Right ventricle myocardium inferior (tissue), 1 donor: ENCODE results near the gene S100B. TPM values are rescaled to one million over a fixed set of nuclear protein-coding genes. Genes with fewer than 3 reads are reported as not detected.

Experiments
- ATAC-seq: fragments of 200-7000 bp; cut with Tn5 transposase; one replicate; pipeline ENCODE4 v1.9.1; 2020; ENCODE audit warnings: mild to moderate bottlenecking, moderate library complexity
- DNase-seq: peaks from one replicate; pipeline ENCODE4 v3.0.0; 2021; ENCODE audit errors: missing footprints
- intact Hi-C: fragments of 100-400 bp; cut with DNase I; formaldehyde crosslinking; loops from one replicate; pipeline ENCODE4 v1.11.0; 2022
- long read RNA-seq: library from polyadenylated mRNA; unstranded; transcript quantifications from one replicate; pipeline ENCODE4 v2.0.0, GENCODE V29; 2021
- total RNA-seq: library from RNA; stranded (reverse); fragmentation: NEBNext Ultra II Directional; extraction: Animal tissue kit (Norgen Biotek cat#: 25700); gene quantifications from one replicate; pipeline ENCODE4 v1.2.1, GENCODE V29; 2021
- donor health status: DM: no; HTN: yes; CAD: no; lungs with severe emphysema.

The S100B gene
- total RNA-seq = 8.3 TPM
- long read RNA-seq, partial matches to known transcripts = 0 of 3 reads
- long read RNA-seq, other reads (novel, unspliced or antisense) = 0 of 3 reads

DNA sequence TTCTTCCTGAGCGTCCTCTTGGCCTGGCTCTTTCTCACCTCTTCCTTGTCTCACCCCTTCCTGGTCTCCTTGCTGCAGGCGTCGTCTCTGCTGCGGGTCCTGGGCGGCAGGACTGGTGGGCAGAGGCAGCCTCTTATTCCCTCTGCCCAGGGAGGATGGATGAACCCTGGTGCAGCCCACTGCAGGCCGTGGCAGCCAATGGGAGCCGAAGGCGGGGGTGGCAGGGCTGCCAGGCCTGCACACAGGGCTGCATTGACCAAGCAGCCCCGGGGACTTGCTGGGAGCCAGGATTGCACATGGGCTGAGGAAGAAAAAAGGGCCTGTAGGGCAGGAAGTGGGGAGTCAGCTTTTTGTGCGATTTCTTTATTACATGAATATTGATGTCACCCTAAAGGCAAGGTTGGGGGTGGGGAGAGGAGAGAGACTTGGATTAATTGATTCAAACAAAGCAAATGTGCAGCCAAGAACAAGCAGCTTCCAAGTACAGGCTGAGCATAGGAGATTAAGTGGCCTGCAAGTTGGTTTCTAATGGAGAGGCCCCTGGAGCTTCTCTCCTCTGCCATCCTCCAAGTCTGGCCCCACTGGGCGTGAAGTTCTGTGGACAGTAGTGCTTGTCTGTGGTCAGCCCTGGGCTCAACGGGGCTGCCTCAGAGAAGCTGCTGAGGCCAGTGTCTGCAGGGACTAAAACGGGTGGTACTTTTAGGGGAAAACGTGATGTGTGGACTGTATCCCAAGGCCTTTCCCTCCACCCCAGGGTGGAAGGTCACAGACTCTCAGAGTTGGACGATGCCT lies at the start of gene S100B:
S100B (minus strand) TSS at position 108 of the 792 bp plus-strand sequence. CDS start 2,667 bp downstream, outside the sequence.
- peak; percentile 51 for ATAC-seq
- intact Hi-C loops = no loop called here
- DNase-seq = no peak

DNA sequence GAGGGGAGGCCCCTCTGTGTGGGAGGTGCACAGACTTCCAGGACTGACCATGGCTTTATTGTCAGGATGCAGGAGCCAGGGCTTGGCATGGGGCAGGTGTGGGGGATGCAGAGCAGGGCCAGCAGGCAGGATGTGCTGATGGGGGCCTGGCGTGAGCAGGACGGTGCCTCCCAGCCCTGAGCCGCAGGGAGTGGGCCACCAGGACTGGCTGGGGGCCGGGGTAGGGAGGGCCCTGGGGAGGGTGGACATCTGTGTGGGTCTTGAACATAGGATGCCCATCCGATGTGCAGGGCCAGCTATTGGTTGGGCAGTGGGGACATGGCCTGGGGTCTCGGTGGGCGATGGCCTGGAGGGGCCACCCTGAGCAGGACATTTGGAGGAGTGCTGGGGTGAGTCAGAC lies 46.2 kb upstream of the S100B start:
- peak; percentile 34 for ATAC-seq

DNA sequence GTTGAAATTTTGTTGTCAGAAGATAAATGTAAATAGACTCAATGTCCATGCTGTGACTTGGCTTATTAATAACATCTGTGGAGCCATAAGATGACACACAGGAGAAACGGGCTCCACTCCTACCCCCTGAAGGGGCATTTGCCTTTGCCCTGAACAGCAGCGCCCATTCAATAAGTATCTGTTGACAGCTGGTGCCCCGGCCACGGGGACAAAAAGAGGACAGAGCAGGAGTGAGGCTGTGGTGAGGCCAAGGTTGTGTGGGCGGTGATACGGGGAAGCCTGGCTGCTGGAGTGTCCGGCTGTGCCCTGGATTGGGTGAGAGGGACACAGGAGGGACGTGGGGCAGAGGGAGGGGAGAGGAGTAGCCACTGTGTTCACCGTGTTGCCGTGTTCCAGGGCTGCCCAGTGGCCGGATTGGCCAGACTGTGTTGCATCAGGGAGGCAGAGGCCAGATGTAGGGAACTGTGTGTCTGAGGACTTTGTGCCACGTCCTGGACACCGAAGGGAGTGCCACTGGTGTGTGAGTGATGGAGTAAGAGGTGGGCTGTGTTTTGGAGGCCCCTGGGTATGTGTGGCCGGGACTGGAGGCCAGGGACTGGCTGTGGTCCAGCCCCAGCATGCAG lies 45.7 kb upstream of the S100B start:
- intact Hi-C loops = no loop called here
- DNase-seq = peak; percentile 71
- ATAC-seq = peak; percentile 83

More for the DNA sequence above, 46.2 kb upstream of the S100B start:
- intact Hi-C loops = no loop called here
- no peak for DNase-seq

DNA sequence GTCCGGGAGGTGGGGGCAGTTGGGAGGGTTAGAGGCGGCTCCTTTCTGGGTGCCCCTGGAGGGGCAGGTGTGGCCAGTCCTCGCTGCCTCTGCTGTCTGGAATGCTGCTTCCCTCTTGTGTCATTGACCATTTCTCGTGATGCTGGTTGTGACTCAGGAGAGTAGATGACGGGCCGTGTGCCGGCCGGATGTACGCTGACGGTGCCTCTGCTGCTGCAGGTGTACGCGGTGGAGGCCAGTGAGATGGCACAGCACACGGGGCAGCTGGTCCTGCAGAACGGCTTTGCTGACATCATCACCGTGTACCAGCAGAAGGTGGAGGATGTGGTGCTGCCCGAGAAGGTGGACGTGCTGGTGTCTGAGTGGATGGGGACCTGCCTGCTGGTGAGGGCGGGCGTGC lies 44.5 kb upstream of the S100B start:
- no peak for DNase-seq
- ATAC-seq = no peak
- intact Hi-C loops = no loop called here

DNA sequence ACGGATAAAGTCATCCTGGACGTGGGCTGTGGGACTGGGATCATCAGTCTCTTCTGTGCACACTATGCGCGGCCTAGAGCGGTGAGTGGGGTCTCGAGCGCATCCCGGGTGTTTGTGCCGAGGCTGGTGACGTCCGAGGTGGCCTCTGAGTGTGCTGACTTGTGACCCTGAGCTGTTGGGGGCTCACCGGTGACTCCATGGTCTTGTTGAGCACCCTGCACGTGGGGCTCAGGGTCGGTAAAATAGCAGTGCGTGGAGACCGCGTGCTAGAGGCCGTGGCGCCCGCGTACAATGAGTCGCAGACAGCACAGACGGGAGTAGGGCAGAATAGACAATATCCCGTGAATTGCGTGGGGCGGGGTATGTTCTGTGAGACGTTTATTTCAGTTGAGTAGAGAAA lies 43.7 kb upstream of the S100B start:
- no peak for DNase-seq
- ATAC-seq = no peak
- intact Hi-C loops = no loop called here

DNA sequence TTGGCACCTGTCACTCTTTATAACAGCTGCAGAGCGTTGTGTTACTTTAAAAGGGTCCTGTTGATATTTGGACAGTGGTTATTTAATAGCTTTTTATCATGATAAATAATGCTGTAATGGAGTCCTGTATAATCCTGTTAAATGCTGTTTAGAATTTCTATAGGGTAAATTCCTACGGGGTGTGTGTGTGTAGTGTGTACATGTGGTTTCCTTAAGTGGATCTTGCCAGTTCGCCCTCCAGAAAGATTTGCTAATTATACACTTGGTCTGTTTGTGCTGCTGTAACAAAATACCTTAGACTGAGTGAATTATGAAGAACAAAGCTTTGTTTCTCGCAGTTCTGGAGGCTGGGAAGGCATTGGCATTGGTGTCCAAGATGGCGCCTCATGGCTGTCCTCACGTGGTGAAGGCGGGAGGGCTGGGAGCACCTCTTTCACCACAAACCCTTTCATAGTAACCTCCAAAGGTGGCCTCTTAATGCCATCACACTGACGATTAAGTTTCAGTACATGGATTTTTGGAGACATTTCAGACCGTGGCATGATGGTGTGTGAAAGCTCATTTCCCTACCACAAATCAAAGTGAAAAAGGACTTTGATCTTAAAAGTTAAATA lies 41.8 kb upstream of the S100B start:
- intact Hi-C loops = no loop called here
- DNase-seq = no peak
- ATAC-seq = no peak

DNA sequence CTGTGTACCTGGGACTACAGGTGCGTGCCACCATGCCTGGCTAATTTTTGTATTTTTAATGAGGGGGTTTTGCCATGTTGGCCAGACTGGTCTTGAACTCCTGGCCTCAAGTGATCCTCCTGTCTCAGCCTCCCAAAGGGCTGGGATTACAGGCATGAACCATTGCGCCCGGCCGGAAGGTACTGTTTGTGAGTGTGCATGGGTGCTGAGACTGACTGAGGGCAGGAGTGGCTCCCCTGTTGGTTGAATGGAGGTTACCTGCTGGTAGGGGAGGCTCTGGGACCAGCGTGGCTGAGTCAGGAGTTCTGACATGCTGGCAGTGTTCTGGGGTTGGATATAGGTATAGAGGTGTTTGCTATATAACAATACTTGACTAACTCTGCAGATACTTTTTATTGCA lies 41.0 kb upstream of the S100B start:
- intact Hi-C loops = no loop called here
- no peak for ATAC-seq
- no peak for DNase-seq

DNA sequence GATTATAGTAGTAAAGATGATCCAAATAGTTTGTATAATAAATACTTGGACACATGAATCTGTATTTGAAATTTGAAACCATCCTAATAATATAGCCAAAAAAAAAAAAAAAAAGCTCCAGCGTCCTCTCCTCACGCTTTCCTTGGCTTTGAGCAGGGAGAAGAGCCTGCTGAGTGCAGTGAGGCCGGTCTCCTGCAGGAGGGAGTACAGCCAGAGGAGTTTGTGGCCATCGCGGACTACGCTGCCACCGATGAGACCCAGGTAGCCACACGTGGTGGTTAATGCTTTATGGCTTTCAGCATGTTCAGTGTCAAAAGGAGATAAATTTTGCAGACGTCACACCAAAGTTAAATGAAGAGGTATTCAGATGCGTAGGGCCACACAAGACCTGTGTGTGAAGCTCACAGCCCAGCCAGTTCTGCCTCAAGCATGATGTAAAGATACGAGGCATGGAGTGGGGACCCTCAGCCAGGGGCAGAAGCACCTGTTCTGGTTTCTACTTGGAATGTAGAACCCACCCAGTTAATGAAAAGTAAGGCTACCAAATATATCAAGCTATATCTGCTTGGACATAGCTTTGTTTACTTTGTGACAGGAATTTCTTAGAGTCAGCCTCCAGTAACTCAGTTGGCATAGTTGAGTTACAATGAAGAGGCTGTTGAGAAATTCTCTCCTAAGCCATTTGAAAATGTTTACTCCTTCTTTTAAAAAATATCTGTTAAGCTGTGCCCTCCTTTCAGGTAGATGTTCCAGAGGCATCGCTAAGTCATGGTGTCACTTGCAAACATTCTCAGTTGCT lies 38.7 kb upstream of the S100B start:
- DNase-seq = no peak

DNA sequence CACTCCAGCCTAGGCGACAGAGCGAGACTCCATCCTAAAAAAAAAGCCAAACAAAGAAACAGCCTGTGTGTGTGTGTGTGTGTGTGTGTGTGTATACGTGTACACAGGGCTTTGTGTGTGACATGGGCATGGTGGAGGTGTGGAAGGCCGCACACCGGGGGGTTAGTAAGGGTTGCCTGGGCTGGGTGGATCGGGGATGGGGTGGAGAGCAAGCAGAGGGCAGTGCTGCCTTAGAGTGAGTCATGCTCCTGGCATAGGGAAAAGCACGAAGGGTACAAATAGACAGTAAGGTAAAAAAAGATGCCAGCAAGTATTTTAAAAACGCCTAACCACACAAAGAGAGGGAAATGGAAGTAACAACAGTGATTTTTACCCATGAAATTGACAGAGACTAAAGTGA lies 36.8 kb upstream of the S100B start:
- intact Hi-C loops = no loop called here
- no peak for DNase-seq
- ATAC-seq = peak; percentile 56

More for the DNA sequence above, 38.7 kb upstream of the S100B start:
- intact Hi-C loops = no loop called here
- ATAC-seq = no peak

DNA sequence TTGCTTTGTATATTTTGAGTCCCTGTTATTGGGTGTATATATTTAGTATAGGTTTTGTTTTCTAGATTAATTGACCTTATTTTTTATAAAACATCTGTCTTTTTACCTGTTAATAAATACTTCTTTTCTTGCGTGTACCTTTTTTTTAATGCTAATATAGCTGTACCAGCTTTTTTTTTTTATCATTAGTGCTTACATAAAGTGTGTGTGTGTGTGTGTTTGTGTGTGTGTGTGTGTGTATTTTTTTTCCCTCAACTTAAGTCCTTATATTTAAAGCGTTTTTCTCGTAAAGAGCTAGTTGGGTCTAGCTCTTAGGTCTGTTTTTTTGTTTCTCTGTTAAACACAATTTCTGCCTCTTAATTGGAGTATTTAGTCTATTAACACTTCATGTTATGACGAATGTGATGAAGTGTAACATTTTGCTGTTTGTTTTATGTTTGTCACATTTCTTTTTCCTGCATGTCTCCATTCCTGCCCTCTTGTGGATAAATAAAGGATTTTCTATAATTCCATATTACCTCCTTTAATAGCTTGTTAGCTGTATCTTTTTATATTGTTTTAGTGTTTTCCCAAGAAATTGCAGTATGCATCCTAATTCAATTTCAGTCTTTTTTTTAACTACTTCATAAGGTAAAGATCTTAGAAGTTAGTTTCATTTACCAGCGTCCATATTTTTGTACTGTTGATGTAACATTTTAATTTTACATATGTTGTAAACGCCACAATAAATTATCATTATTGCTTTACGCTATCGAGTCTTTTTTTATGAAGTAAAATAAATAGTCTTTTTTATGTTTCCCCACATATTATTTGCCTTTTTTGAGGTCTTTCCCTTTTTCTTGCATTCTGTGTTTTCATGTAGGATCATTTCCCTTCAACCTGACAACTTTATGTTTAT lies 34.9 kb upstream of the S100B start:
- ATAC-seq (no peak), DNase-seq (no peak)
- intact Hi-C loops = no loop called here

DNA sequence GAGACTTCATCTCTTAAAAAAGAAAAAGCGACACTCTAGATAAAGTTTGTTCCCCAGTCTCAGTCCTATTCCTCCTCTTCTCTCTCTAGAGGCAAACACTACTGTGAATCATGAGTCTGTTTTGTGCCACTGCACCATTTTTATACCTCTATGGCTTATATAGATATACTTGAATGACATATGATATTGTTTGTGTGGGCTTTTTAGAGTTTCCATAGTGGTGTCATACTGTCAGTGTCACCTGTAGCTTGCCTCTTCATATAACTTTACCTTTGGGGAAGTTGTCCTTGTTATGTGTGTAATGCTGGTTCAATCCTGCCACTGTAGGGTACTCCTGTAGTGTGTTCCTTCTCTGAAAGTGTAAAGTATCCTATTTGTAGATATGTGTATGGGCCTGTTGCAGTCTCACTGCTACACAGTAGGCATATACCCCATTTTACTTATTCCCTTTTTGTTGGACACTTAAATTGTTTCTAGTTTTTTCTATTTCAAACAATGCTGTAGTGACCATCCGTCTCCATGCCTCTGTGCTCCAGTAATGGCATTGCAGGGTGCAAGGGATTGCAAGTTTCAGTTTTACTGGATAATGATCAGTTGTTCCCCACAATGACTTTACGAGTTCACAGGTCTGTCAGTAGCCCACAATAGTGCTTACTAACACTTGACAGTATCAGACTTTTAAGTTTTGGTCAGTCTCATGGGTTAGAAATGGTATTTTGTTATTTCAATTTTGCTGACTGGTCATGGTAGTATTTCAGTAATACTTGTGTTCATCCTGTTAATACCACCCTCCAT lies 33.3 kb upstream of the S100B start:
- ATAC-seq (no peak), DNase-seq (no peak)
- intact Hi-C loops = no loop called here

DNA sequence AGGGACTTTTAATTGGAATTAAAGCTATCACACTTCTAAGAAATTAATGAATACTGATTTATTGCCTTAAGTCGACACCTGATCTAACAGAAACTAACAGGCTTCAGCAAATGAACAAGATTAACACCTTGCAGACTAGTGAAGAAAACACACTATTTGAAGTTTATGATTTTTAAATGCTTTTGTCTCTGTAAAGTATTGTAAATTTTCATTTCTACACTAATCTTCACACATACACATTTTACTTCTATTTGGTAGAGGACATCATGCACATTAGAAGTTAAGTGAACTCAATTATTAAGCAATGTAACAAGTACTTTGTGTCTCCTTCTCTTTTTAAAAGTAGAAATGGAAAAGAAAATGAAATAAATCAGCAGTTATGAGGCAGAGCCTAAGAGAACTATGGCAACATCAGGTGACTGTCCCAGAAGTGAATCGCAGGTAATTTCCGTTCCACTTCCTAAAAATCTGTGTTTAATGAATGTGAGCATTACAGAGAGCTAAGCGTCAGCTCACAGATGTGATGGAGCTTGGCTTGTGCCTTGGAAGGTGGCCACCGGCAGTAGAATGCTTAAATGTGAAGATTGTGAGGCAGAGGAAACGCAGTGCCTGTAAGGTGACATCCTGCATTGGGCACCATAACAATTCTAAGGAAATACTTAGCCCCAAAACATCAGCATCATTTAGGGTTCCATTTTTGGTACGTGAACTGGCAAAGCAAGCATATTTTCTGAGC lies 31.8 kb upstream of the S100B start:
- no peak for ATAC-seq
- no peak for DNase-seq

DNA sequence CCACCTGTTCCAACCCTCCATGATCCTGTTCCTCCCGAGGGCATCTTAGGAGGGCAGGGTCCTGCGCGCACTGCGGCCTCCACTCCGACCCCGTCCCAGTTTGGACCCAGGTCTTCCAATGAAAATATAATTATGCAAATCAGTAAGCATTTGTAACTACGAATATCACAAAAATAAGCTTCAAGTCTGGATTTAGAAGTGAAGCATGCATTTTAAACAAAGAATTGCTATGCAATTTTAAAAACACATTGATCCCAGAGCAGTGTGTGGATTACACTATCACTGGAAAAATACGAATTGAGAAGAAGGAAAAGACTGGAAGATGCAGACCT lies 31.3 kb upstream of the S100B start:
- no peak for DNase-seq
- ATAC-seq = no peak
- intact Hi-C loops = no loop called here

More for the DNA sequence above, 31.8 kb upstream of the S100B start:
- intact Hi-C loops = no loop called here

DNA sequence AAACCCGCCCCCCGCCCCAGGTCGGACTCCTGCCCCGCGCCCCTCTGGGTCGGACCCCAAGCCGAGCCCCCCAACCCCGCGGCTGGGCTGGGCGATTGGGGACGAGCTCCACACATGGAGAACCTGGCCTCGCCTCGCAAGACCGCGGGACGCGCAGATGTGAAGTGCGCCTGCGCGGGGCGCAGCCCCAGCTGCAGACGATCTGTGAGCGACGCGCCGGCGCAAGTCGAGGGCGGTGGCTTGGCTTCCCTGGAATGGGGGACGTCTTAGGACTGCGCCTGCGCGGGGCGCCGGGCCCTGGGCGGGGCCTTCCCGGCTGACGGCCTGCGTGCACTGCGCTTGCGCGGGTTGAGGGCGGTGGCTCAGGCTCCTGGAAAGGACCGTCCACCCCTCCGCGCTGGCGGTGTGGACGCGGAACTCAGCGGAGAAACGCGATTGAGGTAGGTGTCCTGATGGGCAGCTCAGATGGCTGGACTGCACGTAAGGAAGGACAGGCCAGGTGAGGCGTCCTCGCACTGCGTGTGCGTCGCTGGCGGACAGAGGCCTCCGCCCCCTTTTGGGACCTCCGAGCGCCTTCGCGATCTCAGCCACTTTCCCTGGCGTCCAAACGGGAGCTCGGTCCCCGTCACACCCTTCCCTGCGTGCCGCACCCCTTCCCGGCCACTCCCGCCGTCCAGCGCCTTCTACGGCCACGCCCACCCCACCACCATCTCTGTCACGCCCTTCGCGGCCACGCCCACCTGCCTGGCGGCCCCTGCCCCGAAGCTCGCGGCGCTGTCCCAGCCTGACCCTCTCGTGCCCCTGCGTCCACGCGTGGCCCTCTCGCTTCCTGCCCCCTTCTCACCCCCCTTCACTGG lies 30.7 kb upstream of the S100B start, which contains the start of gene PRMT2:
PRMT2 (plus strand) TSS at position 351 of the 857 bp plus-strand sequence. CDS start 1,278 bp downstream, outside the sequence.
- DNase-seq (peak; percentile 99), ATAC-seq (peak; percentile 98)
- intact Hi-C loops = no loop called here

DNA sequence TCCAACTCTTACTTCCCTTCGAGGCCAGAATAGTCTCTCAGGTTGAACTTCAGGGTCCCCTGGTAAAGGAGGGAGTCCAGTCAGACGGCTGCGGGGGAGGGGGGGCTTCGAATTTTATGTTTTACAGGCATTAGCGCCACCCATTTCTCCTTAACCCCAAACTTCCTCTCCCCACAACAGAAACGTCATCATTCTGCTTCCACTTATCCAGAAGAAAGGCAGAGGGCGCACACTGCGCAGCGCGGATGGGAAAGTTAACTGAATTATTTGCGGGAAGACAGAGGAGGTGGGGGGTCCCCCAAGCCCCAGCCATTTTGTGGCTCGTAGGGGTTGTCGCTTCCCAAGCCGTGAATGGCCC lies 30.1 kb upstream of the S100B start:
- ATAC-seq (peak; percentile 60), DNase-seq (peak; percentile 88)
- intact Hi-C loops = no loop called here

DNA sequence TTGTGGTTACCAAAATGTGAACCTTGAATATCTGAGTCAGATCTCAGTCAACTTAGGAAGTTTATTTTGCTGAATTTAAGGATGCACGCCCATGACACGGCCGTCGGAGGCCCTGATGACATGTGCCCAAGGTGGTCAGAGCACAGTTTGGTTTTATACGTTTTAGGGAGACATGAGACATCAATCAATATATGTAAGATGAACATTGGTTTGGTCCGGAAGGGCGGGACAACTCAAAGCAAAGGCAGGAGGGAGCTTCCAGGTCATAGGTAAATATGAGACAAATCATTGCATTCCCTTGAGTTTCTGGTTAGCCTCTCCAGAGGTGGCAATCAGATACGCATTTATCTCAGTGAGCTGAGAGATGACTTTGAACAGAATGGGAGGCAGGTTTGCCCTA lies 29.5 kb upstream of the S100B start:
- no peak for ATAC-seq
- intact Hi-C loops = no loop called here
- DNase-seq = no peak
